Stimulated activated CD8-positive, alpha-beta memory T cell treated with anti-CD3 and anti-CD28 coated beads, Interleukin-4, amount 100 ng/mL, for 24 hours (primary cell): ENCODE measurements around the gene RBM33.
A peak's percentile ranks its signal among the peaks of the same experiment; 100 is the strongest.

ENCODE experiments used
- DNase-seq: peaks from one replicate; pipeline ENCODE4 v3.0.0-alpha.2; 2020; ENCODE audit warnings: low read depth

The RBM33 gene

GRCh38 chr7:155797262-155798250 is 153.1 kb downstream of the RBM33 start:
- DNase-seq: no peak

GRCh38 chr7:155798673-155799439 is 154.4 kb downstream of the RBM33 start:
- DNase-seq: no peak

DNA sequence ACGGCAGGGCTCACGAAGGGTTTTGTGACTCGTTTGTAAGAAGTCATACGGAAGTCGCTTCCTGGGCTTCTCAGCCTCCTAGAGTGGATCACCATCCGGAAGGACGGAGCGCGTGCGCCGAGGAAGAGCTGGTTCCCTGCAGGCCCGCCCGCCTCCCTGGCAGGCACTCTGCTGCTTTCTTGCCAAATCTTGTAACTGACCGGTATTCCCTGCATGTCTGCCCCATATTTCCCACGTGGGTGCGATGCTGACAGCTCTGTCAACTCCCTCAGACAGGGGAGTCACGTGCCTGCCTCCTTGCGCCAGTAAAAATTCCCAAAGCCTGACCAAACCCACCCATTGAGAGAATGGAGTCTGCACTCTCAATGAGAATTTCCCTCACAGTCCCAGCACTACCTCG is 155.1 kb downstream of the RBM33 start:
- no peak for DNase-seq

- no peak for DNase-seq
Observed at GRCh38 chr7:155800301-155800700, 155.8 kb downstream of the RBM33 start.

- DNase-seq: no peak
Observed at GRCh38 chr7:155800741-155801267, 156.3 kb downstream of the RBM33 start.

GRCh38 chr7:155802291-155802690 is 157.8 kb downstream of the RBM33 start:
- no peak for DNase-seq

GRCh38 chr7:155802906-155803417 is 158.5 kb downstream of the RBM33 start:
- DNase-seq: no peak

- DNase-seq: no peak
Observed at GRCh38 chr7:155803418-155804376, 159.2 kb downstream of the RBM33 start.

GRCh38 chr7:155804431-155804831 is 160.0 kb downstream of the RBM33 start:
- no peak for DNase-seq

GRCh38 chr7:155804897-155805825 is 160.7 kb downstream of the RBM33 start:
- peak; percentile 36 for DNase-seq

- no peak for DNase-seq
Observed at GRCh38 chr7:155805826-155806095, 161.3 kb downstream of the RBM33 start.

DNA sequence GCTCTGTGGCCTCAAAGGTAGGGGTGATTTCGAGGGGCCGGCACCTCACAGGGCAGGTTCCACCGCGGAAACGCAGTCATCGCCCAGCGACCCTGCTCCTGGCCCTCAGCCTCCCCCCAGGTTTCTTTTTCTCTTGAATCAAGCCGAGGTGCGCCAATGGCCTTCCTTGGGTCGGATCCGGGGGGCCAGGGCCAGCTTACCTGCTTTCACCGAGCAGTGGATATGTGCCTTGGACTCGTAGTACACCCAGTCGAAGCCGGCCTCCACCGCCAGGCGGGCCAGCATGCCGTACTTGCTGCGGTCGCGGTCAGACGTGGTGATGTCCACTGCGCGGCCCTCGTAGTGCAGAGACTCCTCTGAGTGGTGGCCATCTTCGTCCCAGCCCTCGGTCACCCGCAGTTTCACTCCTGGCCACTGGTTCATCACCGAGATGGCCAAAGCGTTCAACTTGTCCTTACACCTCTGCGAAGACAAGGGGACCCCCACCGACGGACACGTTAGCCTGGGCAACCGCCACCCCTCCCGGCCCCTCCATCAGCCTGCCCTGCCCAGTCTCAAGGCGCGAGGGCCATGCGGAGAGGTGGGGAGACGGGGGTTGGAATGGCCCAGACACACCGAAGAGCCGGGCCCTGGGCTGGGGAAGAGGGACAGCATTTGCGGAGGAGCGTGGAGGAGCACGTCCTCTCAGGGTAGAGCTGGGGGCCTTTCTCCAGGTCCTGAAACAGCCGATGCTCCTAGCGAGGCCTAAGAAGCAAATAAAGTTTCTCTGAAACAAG is 161.8 kb downstream of the RBM33 start:
- no peak for DNase-seq

DNA sequence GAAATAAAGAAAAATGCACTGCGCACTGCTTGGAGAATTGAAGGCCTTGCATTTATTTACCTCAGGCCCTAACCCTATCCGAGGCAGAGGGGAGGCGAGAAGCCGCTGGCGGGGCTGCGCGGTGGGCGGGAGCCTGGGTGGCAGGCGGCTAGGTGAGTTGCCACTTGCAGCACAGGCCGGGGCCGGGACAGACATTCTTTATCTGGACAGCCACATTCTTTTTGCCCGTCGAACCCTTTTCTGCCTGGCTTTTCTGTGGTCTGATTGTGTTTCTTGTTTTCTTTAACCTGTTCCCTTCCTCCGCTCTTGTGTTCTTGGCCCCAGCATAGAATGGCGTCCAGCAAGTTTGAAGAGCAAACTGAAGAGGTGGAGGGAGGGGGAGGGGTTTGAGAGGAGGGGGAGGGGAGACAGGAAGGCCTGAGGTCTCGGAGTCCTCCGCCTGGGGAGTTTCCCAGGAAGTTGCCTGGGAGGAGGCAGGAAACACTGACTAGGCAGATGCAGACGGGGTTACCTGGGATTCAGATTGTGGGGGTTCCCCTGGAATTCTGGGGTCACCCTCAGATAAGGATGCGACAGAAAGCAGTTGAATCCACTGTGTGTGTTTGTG is 162.7 kb downstream of the RBM33 start:
- DNase-seq: no peak

- no peak for DNase-seq
Observed at GRCh38 chr7:155807789-155808548, 163.5 kb downstream of the RBM33 start.

DNA sequence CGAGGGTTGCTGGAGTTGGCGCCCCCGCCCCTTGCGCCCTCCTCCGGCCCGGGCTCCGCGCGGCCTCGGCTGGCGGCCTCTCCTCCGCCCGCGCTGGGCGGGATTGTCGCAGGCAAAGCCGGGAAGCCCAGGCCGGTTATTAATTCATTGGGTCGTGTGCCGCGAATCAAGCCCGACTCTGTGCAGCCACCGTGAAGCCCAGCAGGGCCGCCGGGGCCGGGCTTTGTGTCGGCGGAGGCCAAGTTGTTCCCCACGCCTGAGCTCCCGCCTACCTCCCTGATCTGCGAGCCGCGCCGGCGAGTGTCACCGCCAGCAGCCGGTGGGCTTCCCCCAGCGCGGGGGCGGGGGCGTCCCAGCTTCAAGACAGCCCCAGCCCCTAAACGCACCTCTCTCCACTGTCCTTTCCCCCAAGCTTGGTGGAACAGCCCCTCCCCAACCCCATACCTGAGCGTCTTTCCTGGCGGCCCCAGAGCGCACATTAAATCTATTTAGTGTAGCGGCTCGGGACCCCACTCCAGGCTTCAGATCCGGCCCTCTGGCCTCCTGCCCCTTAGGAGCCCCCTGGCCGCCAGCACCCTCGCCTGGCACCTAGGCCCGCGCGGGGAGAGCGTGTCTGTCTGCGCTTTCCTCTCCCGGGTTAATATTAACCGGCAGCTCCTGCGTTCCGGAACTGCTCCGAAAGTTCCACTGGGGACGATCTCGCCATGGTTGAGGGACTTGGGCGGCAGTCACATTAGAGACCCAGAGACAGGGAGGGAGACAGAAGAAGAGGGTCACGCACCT is 164.3 kb downstream of the RBM33 start:
- DNase-seq: no peak

- no peak for DNase-seq
Observed at GRCh38 chr7:155809332-155809946, 165.0 kb downstream of the RBM33 start.
